HG02642 (cell line): ENCODE data around the gene GOLGA8A.
"Not testable (repeated sequence)": the region's sequence is repeated elsewhere in the genome, so short reads cannot be mapped to it uniquely, and the experiment has no call there.

Source experiments
- ATAC-seq: cut with Tn5 transposase; IDR thresholded peaks from one replicate; pipeline ENCODE4 v1.9.1; 2021; ENCODE audit warnings: mild to moderate bottlenecking; ENCODE audit not compliant: unreplicated experiment, poor library complexity

The GOLGA8A gene

GRCh38 chr15:34418435-34418834, 19.2 kb downstream of the GOLGA8A start:
- not testable (repeated sequence) for ATAC-seq

DNA sequence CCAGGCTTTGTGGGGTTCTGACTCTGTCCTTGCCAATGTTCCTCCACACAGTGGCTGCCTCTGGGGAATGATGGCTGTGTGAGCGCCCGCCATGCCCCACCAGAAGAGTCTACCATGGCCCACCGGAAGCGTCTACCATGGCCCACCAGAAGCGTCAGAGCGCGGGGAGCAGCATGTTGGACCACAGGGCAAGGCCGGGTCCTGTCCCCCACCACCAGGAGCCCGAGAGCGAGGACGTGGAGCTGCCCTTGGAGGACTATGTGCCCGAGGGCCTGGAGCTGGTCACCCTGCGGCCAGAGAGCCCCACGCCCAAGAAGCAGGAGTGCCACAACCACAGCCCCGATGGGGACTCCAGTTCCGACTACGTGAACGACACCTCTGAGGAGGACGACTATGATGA, 28.1 kb downstream of the GOLGA8A start:
- ATAC-seq: not testable (repeated sequence)

GRCh38 chr15:34408973-34409372, 28.6 kb downstream of the GOLGA8A start:
- not testable (repeated sequence) for ATAC-seq

- peak; percentile 46 for ATAC-seq
Measured at GRCh38 chr15:34403899-34404298, 33.7 kb downstream of the GOLGA8A start.

DNA sequence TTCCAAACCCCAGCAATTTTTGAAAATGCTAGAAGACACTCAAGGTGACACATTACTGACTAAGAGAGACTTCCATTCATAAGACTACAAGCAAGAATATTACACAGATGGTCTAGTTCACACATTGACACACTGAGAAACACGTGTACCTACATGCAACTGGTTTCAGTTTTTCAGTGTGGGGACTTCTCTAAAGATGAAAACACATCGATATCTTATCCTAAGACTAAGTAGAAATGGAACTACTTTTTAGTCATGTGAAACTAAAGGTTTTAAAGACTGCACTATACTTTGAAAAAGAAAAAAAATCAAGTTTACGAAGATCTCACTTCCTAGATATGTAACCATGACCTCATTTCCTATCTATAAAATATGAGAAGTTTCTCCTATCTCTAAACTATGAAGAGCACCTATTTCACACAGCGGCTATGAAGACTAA, 34.4 kb downstream of the GOLGA8A start:
- peak; percentile 59 for ATAC-seq

- ATAC-seq: not testable (repeated sequence)
Measured at GRCh38 chr15:34397637-34398259, 39.9 kb downstream of the GOLGA8A start.

GRCh38 chr15:34392981-34393380, 44.6 kb downstream of the GOLGA8A start:
- not testable (repeated sequence) for ATAC-seq

DNA sequence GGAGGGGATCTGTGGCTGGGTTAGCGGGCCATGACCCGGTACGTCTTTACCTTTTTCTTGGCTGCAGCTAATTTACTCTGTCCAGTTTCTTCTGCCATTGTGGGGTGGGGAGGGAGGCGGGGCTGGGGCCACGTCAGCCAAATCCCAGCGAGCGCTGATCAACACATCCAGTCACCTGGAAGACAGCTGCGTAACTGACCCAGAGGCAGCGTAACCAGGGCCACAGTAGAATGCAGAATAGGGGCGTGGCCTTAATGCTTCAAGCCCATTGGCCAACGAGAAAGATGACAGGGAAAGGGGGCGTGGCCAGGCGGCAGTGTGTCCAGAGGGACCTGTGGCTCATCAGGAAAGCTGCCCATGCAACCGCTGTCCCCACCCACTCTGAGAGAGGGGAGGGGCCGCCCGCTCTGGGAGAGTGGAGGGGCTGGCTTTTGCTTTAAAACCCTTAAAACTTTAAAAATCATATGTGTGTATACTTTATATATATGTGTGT, 48.0 kb downstream of the GOLGA8A start:
- not testable (repeated sequence) for ATAC-seq
